GM21381 (cell line): ENCODE measurements around the gene EBF4.

Experiments used
- ATAC-seq: cut with Tn5 transposase; IDR thresholded peaks from one replicate; pipeline ENCODE4 v1.9.1; 2021; ENCODE audit warnings: mild to moderate bottlenecking, moderate library complexity; ENCODE audit not compliant: unreplicated experiment

The EBF4 gene

GRCh38 chr20:2741881-2742280, 49.3 kb downstream of the EBF4 start:
- no peak for ATAC-seq

GRCh38 chr20:2742431-2742830, 49.9 kb downstream of the EBF4 start:
- ATAC-seq, result no peak

- no peak for ATAC-seq
These were observed 50.5 kb downstream of the EBF4 start for GRCh38 chr20:2742934-2743559.

GRCh38 chr20:2745060-2745910, 52.7 kb downstream of the EBF4 start:
- no peak for ATAC-seq

GRCh38 chr20:2745936-2746635, 53.5 kb downstream of the EBF4 start:
- no peak for ATAC-seq

GRCh38 chr20:2746636-2747265, 54.2 kb downstream of the EBF4 start:
- no peak for ATAC-seq

- no peak for ATAC-seq
These were observed 55.2 kb downstream of the EBF4 start for GRCh38 chr20:2747676-2748235.

- no peak for ATAC-seq
These were observed 56.2 kb downstream of the EBF4 start for GRCh38 chr20:2748551-2749342.

- ATAC-seq, result no peak
These were observed 56.9 kb downstream of the EBF4 start for GRCh38 chr20:2749343-2749950.

- ATAC-seq, result no peak
These were observed 57.4 kb downstream of the EBF4 start for GRCh38 chr20:2749951-2750490.

GRCh38 chr20:2750491-2751251, 58.1 kb downstream of the EBF4 start:
- no peak for ATAC-seq

GRCh38 chr20:2751347-2751877, 58.8 kb downstream of the EBF4 start:
- no peak for ATAC-seq

GRCh38 chr20:2751878-2752566, 59.4 kb downstream of the EBF4 start:
- no peak for ATAC-seq

- ATAC-seq, result no peak
These were observed 60.2 kb downstream of the EBF4 start for GRCh38 chr20:2752567-2753460.

GRCh38 chr20:2753461-2754040, 61.0 kb downstream of the EBF4 start:
- ATAC-seq, result no peak

- no peak for ATAC-seq
These were observed 61.8 kb downstream of the EBF4 start for GRCh38 chr20:2754424-2754823.
